IPS-11a (cell line): ENCODE data around the gene DDAH1.
"Not testable (repeated sequence)": the region's sequence is repeated elsewhere in the genome, so short reads cannot be mapped to it uniquely, and the experiment has no call there.

Experiments used
- H3K4me3 ChIP-seq: one replicate; pipeline ENCODE4 v1.5.1; 2013; ENCODE audit warnings: low read depth, low read length, control low read depth

DDAH1 gene

DNA sequence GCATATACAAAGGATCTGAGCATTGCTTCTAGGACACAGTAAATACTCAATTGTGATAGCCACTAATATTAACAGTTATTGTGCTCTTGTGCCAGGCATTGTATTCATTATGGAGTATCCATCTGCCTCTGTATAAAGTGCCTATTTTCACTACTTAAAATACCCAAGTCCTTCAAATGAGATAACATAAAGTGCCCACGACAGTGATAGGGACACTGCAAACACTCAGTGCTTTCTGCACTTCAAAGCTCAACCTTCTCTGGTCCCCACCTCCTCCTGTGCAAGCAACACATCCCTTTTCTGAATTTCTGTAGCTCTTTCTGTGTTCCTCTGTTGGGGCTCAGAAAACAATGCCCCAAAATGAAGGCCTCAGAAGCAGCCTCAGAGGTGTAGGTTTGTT, 6.6 kb upstream of the DDAH1 start:
- H3K4me3 ChIP-seq = no peak overlapping the region

DNA sequence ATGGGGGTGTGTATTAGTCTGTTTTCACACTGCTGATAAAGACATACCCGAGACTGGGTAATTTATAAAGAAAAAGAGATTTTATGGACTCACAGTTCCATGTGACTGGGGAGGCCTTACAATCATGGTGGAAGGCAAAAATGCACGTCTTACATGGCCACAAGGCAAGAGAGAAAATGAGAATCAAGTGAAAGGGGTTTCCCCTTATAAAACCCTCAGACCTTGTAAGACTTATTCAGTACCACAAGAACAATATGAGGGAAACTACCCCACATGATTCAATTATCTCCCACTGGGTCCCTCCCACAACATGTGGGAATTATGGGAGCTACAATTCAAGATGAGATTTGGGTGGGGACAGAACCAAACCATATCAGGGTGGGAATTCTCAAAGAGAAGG, 5.2 kb upstream of the DDAH1 start:
- not testable (repeated sequence) for H3K4me3 ChIP-seq

DNA sequence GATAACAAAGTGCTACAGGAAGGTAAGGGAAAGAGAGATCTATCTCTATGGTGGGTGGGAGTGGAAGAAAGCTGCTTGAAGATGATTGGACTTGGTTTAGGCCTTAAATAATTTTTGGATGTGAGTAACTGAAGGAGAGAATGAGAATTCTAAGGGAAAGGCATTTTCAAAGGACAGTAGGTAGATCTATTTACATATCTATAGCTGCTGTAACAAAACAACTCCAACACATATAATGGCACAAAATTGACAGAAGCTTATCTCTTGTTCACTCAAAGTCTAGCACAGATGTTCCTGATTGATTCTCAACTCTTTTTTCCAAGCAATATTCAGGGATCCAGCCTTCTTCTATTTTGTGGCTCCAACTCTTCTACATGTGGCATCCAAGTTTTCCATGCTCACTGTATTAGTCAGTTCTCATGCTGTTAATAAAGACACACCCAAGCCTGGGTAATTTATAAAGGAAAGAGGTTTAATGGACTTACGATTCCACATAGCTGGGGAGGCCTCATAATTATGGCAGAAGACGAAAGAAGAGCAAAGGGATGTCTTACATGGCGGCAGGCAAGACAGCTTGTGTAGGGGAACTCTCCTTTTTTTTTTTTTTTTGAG, 3.1 kb upstream of the DDAH1 start:
- H3K4me3 ChIP-seq = no peak overlapping the region

DNA sequence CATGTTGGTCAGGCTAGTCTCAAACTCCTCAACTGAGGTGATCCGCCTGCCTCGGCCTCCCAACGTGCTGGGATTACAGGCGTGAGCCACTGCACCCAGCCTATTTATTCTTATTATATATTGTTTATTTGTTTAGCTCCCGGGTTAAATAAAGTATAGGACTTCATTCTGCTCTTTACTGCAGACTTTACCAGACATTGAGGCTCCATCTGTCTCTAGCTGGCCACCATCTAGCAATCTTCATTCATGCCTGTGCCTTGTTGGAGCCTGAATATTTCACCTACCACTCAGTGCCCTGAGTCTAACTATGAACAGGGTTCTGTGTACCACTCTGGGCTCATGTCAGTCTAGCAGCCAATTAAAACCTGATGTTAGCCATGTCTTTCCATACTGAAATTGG, 2.1 kb upstream of the DDAH1 start:
- H3K4me3 ChIP-seq = no peak overlapping the region

DNA sequence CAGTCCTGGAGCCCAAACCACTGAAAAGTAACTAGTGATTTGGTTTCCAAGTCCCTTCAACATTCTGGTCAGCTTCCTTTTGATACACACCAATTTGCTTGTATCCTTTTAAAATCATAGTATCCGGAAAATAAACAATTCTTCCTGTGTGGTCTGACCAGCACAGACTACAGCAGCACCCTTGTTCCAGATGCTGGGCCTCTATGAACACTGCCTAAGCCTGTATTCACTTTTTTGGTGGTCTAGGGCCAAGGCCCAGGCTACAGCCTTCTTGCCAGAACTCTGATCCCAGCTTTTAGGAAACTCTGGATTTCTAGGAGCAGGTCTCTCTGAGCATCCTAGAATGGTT, 801 bp upstream of the DDAH1 start:
- H3K4me3 ChIP-seq = no peak overlapping the region

DNA sequence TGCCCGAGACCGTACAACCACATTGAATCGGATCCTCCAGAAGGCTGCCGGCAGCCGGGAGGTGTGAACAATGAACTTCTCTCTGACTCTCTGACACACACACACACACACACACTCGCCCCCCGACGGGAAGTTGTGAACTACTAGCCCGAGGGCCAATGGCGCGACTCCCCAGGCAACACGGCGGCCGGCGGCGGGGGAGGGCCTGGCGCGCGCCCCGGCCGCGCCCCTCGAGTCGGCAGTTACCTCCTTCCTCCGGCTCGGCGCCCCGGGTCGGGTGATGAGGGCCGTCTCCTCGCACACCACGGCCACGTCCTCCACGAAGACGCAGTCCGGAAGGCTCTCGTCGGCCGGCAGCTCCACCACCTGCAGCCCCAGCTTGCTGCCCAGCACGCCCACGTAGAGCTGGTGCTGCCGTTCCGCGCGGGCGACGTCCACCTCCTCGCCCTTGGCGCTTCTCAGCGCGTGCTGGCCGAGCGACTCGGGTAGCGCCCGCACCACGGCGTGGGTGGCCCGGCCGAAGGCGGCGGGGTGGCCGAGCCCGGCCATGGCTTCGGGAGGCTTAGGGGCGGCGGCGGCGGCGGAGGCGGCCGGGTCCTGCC, 361 bp downstream of the DDAH1 start:
- H3K4me3 ChIP-seq = peak overlapping the region; percentile 77

DNA sequence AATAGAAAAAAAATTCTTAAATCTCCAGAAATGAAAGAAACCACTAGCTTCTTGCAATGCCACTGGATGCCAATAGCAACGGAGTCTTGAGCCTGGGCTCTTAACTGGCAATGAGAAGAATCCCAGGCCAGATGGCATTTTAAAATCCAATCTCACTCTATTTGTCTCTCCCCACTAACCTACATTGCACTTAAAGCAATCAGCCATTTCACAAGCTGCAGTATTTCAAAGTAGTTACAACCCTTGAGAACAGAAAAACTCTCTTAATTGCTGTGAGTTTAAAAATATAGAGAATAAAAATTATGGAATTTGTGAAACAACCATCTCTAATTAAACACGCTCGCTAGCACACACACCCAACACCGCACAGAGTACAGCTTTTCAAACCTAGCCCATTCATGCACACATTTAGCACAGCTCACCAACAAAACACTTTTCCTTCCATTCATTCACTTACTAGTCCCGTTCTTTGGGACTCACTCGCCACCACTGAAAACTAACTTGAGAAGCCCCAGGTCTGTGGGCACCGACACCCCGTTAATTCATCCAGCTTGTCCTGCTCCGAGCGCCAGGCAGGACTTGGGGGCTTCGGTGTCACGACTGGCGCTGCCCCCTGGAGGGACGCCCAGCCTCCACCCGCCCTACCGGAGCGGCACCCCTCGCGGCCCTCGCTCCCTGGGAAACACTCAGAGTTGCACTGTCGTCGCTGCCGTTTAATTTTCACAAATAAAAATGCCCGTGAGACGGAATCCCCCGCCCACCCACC, 1.0 kb downstream of the DDAH1 start:
- peak overlapping the region; percentile 77 for H3K4me3 ChIP-seq

DNA sequence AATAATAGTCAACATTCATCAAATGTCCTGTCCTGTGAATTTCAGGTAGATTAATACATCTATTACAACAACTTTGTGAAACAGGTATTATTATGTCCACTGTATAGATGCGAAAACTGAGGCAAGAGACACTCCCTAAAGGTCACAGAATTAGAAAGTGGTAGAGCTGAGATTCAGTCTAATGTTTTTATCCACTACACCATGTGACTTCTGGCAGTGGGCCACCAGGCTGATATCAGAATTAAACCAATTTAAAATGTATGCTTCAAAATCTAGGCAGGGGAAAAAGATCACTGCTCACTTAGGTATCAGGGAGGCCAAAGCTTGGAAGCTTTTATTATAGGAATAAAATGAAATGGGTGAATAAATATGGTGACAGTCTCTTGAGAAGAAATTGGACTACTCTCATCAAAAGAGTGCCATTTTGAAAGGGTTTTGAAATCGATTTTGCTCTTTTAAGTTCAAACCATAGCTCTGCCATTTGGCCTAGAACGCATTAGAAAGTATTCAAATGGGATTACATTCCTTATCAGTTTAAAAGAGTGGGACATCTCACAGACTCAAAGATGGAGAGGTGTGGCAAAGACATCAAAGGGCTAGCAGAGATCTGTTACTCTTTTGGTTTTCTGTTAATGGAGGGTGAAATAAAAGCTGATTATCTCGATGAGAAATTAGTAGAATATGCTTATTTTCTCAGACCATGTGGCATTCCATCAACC, 1.9 kb downstream of the DDAH1 start:
- peak overlapping the region; percentile 77 for H3K4me3 ChIP-seq

GRCh38 chr1:85461216-85461918, 3.6 kb downstream of the DDAH1 start:
- no peak overlapping the region for H3K4me3 ChIP-seq

GRCh38 chr1:85460555-85461088, 4.3 kb downstream of the DDAH1 start:
- no peak overlapping the region for H3K4me3 ChIP-seq

DNA sequence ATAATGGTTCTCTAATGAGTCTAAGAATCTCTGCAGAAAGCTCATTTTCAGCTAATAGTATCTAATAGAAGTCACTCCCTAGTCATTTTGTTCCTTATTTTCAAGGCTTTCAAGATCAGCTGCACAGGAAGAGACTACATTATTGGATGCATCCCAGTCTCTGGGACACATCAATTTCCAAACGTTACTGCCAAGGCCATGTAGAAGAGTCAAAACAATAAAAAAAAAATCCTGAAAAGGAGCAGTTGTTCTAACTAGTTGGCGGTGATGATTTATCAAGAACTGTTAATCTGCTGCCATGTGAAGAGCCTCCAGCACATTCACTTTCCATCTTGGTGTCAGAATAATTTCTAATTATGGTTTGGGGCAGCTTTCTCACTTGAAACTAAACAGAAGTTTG, 5.7 kb downstream of the DDAH1 start:
- no peak overlapping the region for H3K4me3 ChIP-seq

GRCh38 chr1:85454214-85454613, 10.7 kb downstream of the DDAH1 start:
- no peak overlapping the region for H3K4me3 ChIP-seq

DNA sequence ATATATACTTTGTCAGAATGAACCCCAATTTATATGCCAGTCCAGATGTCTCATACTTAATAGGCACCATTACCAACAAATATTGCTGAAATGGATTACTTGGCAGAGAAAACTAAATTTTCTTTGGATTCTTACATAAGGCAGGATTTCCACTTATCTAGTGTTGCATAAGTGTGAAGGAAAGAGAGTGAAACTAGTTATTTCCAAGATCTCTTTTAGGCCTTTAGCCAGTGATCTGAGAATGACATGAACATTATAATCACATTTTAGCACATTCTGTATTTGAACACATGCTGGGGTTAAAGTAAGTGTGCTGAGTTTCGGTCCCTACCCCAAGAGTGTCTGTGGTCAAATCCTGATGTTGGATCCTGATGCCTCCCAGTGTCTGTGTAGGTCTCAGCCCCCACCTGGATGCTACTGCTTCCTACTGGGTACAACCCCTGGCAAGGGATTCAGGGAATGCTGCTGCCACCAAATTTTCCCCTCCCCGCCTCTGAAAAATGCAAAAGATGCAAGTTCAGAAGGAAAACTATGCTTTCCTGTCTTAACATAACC, 11.2 kb downstream of the DDAH1 start:
- no peak overlapping the region for H3K4me3 ChIP-seq

DNA sequence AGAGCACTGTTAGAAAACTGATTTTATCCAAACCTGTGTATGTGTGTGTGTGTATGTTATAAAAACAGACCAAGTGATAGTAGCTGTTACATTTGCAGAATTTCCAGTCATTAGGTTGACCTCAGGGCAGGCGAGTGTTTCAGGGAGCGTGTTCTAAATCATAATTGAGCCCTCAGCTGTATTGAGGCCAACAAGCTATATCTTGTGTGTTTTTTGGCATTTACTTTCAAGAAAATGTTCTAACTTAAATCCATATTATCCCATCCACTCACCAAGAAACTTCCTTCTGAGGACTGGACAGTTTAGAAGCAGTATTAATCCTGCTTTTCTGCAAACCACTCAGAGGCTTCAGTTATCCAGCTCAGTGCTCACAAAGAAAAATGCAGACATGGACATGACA, 12.0 kb downstream of the DDAH1 start:
- H3K4me3 ChIP-seq = no peak overlapping the region

DNA sequence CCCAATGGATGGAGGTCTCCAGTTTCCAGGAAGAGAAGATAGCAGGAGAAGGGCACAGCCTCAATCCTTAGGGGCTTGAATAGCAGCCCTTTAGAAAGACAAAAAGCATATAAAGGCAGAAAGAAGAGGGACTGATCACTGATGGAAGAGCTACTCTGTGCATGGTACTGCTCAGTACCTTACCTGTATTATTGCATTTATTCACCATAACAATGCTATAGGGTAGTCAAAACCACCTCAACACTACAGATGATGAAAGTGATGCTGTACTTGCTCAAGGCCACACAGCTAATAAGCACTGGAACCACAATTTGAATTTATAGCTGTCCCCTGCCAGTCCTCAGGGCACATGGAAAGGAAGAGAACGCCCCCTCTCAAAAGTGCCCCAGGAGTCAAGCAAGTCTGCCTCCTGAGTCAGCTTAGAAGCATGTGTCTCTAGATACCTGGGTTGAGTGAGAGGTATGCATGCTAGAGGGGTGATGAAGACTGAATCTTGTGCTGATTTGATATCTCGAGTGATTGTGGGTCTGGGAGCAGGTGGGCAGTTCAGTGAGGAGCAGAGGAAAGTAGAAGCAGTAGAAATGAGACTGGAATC, 13.6 kb downstream of the DDAH1 start:
- H3K4me3 ChIP-seq = no peak overlapping the region

DNA sequence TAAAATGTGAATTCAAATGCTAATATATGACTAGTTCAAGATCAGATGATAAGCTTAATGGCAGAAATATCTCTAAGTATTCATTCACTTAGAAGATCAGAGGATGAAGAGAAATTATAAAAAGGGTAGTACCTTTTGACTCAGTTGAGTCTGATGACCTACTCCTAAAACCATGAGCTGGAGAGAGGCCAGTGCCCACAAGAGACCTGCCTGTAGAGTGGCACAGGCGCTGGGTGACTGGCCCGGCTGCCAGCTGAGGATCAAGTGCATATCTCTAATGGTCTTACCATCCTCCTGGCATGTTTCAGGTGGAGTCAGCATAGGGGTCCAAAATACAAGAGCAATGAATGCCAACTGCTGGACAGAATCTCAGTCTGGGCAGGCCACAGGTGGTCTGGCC, 14.1 kb downstream of the DDAH1 start:
- no peak overlapping the region for H3K4me3 ChIP-seq

DNA sequence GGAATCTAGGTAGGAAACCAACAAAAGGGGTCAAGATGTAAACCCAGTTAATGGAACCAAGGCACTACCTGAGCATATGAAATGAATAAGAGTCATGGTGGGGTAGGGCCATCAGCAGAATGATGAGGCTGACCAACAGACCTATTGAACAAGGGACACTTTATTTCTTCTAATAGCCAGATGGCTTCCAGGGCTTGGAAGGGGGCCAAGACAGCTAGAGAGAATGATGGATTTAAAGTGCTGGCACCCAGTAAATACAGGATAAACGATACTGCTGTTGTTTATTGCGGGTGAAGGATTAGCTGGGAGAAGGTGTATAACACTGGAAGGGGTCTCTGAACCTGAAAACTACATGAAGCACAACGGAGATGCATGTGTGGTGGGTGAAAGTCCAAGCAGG, 15.6 kb downstream of the DDAH1 start:
- H3K4me3 ChIP-seq = no peak overlapping the region

GRCh38 chr1:85448358-85448757, 16.6 kb downstream of the DDAH1 start:
- H3K4me3 ChIP-seq = no peak overlapping the region

- no peak overlapping the region for H3K4me3 ChIP-seq
Observed at GRCh38 chr1:85447006-85447943, 17.7 kb downstream of the DDAH1 start.
